GM12874 (cell line): ENCODE results near the gene PPIL3.

Source experiments
- TF ChIP-seq, protein P1 (sequence below): IDR thresholded peaks from 2 replicates; pipeline ENCODE4 v1.5.1; 2011; ENCODE audit warnings: low read depth, mild to moderate bottlenecking, control low read depth, low read length, moderate library complexity; ENCODE audit not compliant: insufficient read depth

The PPIL3 gene

DNA sequence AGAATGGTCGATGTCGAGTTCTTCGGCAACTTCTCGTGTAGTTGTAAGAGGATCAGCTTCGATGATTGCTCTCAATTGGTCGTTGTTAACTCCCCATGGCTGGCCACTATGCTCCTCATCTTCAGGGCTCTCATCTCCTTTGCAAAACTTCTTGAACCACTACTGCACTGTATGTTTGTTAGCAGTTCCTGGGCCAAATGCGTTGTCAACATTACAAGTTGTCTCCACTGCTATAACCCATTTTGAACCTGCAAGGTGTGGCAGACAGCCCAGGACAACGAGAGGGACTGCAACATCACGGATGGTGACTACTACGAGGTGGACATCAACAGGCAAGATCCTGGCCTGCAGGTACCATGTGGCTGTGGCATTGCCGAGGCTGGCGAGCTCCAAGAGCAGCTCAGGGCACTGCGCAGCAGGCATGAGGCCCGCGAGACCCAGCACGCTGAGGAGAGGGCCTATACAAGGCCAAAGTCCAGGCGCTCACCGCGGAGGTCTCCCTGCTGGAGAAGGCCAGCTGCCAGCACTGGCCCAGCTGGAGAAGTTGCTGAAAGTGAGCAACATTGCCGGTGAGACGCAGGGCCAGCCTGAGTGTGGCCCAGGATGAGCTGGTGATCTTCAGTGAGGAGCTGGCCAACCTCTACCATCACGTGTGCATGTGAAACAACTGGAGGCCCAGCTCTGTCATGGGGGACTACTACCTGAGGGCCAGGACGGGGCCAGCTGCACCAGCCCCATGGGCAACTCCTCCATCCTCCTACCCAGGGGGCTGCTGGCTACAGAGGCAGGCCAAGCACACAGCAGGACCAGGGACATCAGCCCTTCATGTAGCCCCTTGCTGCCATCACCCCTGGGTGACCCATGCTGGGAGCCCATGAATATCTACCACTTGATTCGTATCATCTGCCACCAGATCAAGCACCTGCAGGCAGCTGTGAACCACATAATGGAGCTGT is 44.6 kb downstream of the PPIL3 start:
- TF ChIP-seq, protein P1, sequence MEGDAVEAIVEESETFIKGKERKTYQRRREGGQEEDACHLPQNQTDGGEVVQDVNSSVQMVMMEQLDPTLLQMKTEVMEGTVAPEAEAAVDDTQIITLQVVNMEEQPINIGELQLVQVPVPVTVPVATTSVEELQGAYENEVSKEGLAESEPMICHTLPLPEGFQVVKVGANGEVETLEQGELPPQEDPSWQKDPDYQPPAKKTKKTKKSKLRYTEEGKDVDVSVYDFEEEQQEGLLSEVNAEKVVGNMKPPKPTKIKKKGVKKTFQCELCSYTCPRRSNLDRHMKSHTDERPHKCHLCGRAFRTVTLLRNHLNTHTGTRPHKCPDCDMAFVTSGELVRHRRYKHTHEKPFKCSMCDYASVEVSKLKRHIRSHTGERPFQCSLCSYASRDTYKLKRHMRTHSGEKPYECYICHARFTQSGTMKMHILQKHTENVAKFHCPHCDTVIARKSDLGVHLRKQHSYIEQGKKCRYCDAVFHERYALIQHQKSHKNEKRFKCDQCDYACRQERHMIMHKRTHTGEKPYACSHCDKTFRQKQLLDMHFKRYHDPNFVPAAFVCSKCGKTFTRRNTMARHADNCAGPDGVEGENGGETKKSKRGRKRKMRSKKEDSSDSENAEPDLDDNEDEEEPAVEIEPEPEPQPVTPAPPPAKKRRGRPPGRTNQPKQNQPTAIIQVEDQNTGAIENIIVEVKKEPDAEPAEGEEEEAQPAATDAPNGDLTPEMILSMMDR, result no peak

DNA sequence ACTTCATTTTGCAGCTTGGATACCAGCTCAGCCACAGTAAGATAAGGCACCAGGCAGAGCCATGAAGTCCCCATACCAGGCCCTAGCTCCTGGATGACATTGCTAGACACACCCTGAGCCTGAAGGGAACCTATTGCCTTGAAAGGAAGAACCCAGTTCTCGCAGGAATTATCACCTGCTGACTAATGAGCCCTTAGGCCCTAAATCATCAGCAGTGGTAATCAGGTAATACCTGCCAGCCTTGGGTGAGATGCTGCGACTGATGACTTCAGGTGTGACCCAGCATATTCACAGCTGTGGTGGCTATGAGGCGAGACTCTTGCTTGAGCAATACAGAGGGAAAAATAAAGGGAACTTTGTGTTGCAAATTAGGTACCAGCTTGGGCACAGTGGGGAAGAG is 49.4 kb downstream of the PPIL3 start:
- TF ChIP-seq, protein P1, result no peak

DNA sequence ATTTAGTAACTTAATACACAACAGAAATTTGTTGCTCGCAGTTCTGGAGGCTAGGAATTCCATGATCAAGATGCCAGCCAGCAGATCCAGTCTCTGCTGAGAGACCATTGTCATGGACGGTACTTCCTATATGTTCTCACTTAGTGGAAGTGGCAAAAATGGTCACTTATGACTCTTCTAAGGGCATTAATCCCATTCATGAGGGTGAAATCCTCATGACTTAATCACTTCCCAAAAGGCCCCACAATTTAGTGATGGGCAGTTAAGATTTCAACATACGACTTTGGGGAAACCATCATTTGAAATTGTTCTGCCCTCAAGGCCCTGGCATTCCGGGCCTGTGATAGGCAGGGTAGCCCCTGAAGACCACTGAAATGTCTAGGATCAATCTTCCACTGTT is 54.2 kb downstream of the PPIL3 start:
- TF ChIP-seq, protein P1, result no peak

DNA sequence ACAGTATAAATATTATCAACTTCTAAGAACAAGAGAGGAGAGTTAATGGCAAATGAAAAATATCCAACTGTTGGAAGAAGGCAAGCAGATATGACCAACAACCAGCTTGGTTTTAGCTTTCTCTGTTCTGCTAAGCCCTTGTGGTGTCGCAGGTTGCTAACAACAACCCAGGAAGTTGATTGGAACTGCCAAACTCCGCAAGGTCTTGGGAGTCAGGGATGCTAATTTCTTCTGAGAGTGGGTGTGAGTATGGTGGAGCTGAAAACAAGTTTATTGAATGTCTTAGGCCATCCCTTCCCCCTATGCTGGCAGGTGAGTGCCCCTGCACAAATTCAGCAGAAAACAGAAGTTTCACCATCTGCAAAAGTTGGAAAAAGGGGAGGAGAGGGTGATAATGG is 59.6 kb downstream of the PPIL3 start:
- TF ChIP-seq, protein P1, result no peak

DNA sequence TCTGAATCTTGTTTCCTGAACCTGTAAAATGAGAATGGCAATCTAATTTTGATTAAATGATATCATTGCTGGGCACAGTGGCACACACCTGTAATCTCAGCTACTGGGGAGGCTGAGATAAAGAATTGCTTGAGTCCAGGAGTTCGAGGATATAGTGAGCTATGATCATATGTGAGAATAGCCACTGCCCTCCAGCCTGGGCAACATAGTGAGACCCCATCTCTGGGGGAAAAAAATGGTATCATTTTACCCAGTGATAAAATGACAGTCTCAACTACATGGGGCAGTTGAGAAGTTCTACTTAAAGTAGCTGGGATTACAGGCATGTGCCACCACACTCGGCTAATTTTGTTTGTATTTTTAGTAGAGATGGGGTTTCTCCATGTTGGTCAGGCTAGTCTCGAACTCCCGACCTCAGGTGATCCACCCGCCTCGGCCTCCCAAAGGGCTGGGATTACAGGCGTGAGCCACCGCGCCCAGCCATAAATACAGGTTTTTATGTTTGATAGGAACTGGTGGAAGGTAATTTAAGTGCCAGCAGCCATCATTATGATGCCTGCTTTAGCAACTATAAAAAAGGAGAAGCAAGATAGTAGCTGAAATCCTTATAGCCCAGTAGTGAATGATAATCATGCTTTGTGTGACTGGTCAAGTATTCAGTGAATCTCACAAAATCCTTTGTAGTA is 60.2 kb downstream of the PPIL3 start:
- TF ChIP-seq, protein P1, result no peak

DNA sequence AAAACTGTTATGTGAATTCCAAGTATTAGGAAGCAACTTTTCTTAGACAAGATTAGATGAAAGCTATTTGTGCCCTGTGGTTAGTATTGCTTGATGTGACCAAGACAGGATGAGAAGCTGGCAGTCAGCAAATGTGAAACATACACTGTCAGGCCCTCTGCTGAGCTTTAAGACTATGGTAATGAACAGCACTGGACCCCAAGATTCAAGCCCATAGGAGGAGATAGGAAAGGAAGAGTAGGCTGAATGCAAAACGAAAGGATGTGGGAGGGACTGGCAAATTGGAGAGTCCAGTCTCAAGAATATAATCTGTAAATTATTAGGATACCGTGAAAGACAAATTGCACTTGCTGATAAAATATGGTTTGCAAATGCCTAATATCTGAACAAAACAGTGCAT is 60.8 kb downstream of the PPIL3 start:
- TF ChIP-seq, protein P1, result no peak

DNA sequence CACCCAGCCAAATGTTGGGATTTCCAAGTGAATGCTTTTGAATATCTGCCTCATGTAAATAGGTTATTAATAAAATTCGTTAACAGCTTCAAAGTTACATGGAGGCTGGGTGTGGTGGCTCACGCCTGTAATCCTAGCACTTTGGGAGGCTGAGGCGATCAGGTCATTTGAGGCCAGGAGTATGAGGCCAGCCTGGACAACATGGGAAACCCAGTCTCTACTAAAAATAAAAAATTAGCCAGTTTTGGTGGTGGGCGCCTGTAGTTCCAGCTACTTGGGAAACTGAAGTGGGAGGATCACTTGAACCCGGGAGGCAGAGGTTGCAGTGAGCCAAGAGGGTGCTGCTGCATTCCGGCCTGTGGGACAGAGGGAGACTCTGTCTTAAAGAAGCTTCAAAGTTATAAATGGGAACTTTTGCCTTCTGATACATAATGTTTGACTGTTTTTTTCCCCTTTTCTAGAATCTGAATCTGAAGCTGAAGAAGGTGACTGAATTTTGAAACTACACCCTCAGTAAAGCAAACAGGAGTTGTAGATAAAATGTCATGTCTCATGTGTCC is 67.1 kb downstream of the PPIL3 start:
- TF ChIP-seq, protein P1, result no peak
